Left kidney (tissue), 2 donors: ENCODE results near the gene USP21. TPM values are rescaled to one million over a fixed set of nuclear protein-coding genes. Genes with fewer than 3 reads are reported as not detected.

Experiments
- DNase-seq: peaks from one replicate; pipeline ENCODE4 v3.0.0-alpha.2; 2013
- polyA plus RNA-seq: library from polyadenylated mRNA; unstranded; fragments of 120-200 nt; gene quantifications from one replicate; pipeline ENCODE4 v1.2.1, GENCODE V29; 2013; ENCODE audit not compliant: insufficient read length

The USP21 gene
- polyA plus RNA-seq, 1 donor: 58.3 TPM

DNA sequence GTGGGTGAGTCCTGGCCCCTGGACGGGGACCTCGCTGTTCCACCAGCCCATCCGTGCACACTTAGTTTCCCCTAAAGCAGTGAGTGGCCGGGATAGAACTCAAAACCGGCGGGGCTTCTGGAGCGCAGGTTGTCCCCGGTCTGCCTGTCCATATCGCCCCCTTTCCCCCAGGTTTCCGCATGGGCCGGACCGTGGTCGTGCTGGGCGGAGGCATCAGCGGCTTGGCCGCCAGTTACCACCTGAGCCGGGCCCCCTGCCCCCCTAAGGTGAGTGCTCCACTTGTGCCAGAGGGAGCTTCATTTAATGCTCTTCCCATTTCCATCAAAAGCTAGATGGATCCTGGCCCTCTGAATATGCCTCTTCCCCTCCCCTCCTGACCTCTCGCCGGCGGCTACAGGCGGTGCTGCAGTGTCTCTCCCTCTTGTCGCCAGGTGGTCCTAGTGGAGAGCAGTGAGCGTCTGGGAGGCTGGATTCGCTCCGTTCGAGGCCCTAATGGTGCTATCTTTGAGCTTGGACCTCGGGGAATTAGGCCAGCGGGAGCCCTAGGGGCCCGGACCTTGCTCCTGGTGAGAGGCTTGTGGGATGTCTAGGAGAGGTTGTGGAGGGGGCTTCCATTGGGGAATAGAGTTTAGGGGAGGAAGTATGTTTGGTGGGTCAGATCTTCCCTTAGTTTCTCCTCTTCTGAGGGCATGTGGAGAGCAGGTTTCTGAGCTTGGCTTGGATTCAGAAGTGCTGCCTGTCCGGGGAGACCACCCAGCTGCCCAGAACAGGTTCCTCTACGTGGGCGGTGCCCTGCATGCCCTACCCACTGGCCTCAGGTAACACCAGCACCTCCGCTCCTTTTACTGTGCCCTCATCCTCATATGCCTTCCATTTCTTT lies 7.6 kb downstream of the USP21 start:
- DNase-seq: no peak

DNA sequence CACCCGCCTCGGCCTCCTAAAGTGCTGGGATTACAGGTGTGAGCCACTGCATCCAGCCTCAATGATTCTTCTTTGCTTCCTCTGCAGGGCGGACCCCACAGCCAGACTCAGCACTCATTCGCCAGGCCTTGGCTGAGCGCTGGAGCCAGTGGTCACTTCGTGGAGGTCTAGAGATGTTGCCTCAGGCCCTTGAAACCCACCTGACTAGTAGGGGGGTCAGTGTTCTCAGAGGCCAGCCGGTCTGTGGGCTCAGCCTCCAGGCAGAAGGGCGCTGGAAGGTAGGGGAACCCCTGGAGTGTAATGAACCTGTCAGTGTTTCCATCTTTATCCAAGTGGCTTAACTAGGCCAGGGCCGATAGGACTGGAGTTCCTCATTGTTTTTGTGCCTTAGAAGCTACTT lies 9.6 kb downstream of the USP21 start:
- no peak for DNase-seq

DNA sequence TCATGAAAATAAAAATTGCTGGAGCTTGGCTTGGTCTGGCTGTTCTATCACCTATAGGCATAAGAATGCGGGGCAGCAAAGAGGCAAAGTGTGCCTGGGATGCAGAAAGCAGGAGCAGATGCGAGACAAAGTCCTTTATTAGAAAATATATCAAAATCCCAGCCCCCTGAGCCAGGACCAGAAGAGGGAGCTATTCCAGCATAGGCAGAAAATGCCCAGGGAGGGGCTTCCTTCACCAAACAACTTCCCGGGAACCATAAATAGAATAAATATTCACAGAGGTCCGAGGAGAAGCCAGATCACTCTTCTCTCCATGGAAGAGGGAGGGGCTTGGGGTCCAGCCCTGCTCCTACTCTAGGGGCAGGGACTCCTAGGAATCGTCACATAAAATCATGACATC lies 11.9 kb downstream of the USP21 start:
- no peak for DNase-seq

DNA sequence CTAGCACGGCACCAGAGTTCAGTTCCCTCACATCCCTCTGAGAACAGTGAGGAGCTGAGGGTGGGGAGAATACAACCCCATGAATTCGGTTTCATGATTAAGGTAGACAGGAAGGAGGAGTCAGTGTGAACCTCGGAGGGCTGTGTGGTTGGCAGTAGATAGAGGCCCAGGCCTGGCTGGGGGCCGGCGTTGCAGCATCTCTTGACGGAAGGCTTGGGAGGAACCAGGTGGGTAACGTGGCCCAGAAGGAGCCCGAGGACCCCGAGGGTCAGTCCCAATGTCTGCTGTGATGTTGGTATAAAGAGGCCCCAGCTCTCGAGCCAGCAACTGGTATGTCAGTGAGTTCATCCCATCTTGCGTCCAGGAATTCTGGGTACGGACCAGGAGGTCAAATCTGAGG lies 12.4 kb downstream of the USP21 start:
- DNase-seq: no peak

DNA sequence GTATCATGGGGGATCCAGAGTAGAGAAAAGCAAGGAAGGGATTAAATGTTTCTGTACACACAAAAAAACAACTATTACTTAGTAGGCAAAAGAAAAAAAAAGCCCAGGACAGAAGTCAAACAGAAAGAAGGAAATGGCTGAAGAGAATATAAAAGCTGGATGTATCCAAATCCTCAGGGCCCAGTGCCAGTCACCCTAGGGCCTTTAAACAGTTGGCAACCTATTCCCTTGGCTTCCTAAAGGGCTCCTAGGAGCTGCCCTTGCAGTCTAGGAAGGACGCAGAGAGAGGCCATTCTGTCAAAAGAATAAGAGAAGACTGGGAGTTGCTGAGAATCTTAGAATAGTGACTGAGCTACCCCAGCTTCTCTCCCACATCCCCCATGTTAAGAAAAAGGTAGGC lies 13.0 kb downstream of the USP21 start:
- no peak for DNase-seq

DNA sequence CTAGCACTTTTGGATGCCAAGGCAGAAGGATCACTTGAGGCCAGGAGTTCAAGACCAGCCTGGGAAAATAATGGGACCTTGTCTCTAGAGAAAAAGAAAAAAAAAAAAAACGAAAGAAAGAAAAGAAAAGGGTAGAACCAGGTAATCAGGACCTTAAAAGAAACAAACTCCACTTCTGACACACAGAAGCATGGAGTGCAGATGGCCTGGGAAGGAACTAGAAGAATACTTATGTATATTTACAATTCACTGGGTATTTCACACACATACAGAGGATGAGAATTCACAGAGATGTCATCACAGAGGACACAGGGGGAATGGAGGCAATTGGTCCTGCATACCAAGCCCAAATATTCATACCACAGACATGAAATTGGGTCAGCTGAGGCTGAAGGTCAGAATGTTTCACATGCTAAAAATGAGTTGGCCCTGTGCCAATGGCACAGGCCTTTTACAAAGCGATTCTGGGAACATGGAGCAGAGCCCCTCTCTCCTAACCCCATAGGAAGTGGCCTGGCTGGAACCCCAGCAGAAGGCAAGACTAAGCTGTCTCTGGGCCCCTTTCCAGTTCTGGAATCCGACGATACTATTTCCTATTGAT lies 13.6 kb downstream of the USP21 start:
- no peak for DNase-seq

DNA sequence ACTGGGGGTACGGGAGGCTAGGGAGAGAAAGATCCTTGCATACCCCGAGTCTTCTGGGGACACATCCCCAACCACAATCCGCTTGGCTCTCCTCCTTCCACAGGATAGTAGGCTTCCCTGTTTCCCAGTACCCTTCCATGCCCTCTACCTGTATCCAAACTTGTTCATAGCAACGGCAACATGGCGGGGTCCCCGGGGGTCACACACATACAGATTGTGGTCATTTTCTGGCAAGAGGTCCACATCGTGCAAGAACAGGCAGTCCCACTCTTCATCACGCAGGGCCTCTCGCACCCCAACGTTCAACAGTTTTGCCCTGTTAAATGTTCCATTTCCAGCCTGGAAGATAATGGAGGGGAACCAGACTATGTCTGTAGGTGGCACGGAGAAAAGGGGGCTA lies 14.4 kb downstream of the USP21 start:
- no peak for DNase-seq

DNA sequence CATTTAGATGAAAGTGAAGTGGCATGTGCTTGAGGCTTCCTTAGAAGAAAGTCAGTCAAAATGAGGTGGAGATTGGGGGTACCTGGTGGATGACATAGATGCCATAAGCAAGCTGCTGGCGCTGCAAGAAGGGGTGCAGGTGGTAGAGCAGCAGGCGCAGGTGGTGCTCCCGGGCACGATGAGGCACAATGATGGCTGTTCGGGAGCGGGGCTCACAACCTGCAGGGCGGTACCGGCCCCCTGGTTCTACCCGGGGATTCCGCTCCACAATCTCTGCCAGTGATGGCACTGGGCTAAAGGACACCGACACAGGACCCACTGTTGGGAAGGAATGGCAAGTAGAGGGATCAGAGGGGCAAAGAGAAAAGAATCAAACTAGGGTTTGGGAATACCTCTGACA lies 15.6 kb downstream of the USP21 start:
- no peak for DNase-seq

DNA sequence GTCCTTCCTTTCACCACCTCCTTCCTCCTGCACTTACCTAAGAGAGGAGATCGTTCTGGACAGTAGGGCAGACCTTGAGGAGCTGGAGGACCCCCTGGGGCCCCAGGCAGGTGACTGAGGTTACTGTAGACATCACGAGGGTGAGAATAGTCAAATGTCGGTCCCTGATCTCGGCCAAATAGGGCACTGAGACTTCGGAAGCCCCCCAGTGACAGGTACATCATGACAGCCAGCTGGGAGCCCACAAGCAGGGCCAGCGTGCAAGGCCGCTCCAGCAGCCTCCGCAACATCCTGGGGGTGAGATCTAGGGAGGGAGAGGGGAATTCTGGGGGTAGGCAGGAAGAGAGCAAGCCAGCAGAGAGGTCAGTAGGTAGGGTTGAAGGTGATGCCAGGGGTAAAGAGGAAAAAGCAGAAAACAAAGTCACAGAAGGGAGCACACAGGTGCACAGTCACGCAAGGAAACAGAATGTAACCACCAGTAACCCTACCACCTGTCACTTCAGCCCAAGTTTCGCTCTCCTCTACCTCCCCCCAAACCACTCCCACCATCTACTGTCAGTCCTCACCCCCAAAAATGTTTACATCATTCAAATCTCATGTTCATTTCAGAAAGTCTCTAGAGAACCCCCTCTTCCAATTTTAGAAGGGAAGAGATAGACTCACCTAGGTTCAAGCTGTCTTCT lies 16.6 kb downstream of the USP21 start:
- DNase-seq: no peak

DNA sequence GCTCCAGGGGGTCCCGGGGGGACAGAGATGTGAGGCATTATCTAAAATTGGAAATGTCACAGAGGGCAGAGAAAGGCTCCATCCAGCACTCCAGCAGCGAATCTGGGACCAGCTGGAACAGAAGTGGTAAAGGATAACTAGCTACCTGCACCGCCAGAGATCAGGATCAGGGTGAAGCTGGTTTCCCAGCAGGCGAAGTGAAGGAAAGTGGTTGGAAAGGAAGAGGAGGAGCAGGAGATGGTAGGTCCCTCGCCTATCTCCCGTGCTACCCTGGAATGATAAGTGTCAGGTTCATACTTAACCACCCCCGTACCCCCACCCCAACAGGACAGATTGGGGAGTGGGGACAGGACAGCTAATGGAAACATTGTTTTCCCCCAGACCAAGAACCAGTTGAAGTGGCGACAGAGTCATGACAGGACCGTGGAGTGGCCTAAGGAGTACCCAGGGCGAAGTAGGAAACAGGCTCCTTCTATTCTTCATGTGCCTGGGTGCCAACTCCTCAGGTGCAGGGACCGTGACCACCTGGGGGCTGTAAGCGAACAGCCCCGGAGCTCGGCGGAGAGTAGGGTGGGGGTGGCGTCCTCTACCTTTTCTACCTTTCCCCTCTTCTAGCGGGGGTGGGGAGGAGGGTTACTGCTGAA lies 17.3 kb downstream of the USP21 start:
- DNase-seq: no peak

DNA sequence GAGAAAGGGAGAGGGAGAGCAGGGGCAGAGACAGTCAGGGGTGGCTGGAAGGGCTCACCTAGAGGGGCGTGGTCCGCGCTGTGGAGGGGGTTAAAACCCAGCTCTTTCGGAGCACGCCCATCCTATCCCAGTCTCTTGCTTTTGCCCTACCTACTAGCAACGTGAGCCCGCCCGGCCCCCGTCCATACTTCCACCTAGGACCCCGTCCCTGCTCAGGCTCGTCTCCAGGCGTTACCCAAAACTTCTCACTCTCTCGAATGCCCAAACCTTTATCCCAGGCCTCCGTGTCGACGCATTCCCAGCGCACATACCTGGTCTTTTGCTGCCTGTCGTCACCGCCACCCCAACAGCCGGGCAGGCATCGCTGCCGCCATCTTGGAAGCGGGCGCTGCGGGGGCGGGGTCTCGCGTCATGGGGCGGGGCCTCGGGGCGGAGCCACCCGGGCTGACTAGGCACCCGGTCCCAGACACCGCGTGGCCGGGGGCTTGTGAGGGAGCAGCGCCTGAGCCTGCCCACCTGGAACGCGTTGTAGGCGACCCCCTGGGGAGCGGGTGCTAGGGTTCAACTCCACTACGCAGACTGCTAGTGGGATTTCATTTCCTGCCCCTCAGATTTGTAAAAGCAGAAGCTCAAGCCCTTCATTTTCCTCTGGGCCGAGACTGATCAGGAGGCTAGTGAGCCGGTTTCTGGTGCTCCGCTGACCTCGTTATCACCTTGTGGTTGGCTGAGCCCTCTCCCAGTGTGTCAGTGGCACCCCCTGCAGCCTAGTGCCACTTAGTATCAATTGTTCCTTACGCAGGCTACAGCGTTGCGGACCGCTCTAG lies 18.0 kb downstream of the USP21 start, which contains the start of gene B4GALT3:
TSS of gene B4GALT3 (minus strand) at position 396 of the 824 bp plus-strand sequence. CDS start 1,447 bp downstream, outside the sequence.
- peak; percentile 81 for DNase-seq

DNA sequence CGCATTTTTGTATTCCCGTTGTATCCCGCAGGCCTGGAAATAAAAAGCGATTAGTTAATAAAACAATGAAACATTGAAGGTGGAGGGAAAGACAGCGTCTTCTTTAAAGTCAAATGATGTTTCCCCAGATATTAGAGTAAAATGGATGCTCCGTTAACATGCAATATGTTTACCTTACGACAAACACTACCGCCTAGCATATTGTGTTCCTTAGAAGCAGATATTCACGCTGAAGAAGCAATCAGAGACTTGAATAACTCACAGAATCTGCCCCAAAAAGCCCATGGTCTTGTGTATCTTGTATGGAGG lies 18.6 kb downstream of the USP21 start:
- DNase-seq: no peak

DNA sequence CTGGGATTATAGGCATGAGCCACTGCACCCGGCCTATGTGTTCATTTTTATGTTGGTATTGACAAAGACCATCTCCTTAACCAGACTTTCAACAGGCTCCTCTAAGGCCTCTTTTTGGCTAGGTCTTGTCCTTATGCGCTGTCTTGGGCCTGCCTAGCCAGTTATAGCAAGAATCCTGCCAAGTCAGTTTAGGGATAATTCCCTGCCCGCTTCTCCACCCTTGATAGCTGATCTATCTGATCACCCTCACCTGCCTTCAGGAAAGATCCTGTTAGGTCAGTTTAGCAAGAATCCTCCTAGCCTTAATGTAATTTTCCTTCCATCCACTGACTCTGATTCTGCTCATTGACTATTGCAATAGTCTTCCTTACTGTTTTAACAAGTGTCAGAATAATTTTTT lies 20.4 kb downstream of the USP21 start:
- no peak for DNase-seq

DNA sequence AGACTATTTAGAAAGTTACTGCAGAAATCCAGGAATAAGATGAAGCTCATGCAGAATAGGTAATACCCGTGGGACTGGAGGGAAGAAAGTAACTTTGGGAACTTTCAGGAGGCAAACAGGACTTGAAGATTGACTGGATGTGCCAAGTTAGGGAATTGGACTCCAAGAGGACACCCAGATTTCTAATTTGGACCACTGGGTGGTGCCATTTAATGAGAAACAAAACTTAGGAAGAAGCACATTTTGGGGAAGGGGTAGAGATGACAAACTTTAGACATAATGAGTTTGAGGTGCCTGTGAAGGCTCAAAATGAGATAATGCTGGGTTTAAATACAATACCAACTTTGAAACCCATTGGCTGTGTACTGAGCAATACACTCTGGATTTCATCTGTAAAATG lies 21.3 kb downstream of the USP21 start:
- DNase-seq: no peak

DNA sequence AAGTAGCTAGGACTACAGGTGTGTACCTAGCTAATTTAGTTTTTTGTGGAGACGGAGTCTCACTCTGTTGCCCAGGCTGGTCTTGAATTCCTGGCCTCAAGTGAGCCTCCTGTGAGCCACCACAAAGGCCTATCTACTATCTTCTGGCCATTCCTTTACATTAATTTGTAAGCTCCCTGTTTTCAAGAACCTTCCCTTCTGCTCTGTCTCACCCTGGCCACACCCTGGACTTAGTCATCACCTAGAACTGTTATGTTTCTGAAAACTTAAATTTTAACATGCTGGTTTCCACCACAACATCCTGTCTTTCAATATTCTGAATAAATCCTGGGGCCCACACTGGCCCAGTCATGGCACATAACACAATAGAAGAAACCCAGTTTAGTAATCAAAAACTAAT lies 22.9 kb downstream of the USP21 start:
- DNase-seq: no peak

DNA sequence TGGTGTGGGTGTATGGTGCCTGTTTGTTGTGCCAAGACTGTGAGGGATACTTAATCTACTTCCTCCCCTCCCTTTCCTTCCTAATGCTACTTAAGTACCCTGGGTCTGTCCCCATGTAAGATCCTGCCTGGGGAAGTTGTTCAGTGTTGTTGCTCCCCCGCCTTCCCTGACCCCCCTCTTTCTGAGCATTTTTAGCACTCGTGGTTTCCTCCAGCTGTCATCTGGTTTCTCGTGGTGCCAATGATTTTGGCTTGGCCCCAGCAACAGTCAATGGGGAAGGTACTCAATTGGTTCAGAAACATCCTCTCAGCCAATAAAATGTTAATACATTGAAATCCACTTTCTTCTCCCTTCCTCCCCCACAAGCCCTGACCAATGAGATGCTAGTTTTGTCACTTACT lies 26.0 kb downstream of the USP21 start:
- DNase-seq: peak; percentile 22

DNA sequence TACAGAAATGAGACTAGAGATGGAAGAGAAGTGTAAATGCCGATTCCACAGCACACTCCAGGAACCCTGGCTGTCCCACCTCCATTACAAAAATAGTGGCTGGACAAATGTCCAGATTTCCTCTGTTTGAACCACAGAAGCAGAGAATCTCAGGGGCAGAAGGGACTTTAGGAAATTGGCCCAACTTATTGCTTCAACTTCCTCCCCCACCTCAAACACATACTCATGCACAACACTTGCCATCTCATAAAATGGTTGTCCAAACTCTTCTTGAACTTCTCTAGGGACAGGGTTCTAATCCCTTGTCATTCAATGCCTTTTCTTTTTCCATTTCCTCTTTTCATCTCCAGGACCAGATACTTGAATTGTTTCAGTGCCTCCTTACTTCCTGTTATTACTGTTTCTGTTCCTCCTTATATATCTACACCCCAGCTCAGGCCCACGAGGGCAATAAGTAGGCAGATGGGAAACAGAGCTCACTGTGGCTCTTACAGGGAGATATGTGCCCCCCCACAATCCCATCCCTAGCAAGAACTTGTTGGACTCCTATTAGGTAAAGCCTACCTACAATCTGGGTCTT lies 26.5 kb downstream of the USP21 start:
- no peak for DNase-seq

DNA sequence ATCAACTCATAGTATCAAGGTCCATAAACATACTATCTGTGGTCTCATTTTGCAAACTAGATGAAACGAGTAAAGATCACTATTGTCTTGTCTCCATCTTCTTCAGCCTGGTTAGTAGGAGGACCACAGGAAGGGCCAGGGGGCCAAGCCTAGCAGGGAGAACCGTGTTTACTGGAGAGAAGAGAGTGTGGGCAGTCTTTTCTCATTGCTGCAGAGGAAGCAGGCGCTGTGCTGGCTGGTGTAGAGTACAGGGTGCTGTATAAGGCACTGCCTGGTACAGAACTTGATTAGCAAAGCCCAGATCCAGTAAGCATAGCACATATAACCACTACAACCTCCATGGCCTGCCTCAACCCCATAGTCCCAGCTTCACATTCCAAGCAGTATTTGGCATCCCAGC lies 28.0 kb downstream of the USP21 start:
- DNase-seq: no peak

DNA sequence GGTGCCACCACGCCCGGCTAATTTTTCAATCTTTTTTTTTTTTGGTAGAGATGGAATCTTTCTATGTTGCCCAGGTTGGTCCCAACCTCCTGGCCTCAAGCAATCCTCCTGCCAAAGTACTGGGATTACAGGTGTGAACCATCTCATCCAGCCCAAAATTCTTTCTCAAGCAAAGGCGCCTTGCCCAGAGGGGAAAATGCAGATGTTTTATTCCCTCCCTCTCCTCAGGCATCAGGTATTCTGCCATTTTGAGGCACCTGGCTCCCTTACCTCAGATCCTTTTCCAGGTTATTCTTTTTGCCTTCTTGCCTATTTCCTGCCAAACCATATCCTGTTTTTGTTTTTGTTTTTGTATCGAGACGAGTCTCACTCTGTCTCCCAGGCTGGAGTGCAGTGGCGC lies 29.1 kb downstream of the USP21 start:
- no peak for DNase-seq

DNA sequence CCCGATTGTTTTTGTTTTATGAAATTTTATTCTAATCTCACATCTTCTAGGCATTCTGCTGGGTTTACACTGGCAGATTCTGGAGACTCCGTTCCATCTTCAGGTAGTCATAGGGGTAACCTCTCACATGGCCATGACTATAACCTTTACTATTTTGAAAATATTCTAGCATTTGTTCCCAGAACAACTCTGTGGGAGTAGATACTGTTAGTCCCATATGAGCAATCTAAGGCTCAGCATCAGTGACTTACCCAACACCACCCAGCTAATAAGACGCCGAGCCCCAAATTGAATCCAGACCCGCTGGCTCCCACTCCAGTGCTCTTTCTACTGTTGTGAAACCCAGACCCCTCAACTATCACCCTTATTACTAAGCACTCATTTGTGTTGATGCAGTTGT lies 29.7 kb downstream of the USP21 start:
- no peak for DNase-seq

DNA sequence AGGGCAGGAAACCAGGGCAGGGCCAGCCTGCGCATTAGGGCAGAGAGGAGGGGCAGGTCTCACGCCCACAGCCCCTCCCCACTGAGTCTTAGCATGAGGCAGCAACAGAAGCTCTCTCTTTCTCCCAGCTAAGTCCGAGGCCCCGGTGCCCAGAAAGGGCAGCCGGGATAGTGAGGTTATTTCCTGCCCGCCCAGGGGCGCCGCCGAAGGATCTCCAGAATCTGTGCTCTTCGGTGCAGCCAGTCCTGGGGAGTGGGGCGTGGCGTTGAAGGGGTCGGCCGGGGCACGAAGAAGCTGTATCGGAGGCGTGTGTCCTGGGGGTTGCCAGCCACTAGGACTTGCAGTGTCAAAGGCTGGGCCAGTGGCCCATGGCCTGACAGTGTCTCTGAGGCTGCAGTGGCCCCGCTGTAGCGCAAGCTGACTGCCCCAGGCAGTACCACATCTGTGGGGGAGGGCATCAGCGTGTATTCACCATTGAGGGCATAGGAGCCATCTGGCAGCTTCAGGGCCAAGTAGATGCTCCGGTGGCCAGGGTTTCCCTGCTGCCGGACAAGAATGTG lies 31.7 kb downstream of the USP21 start:
- DNase-seq: no peak
